Suprapubic skin (tissue), 4 donors: Measurements from ENCODE around the gene SLC12A5.

ENCODE experiments used
- EP300 ChIP-seq: sonication (generic); formaldehyde crosslinking; IDR thresholded peaks from one replicate; pipeline ENCODE4 v1.6.1; 2017; ENCODE audit warnings: antibody characterized with exemption
- POLR2A ChIP-seq, 2 donors: fragments of 450-650 bp; IDR thresholded peaks; one replicate each; pipeline ENCODE4 v1.6.1; 2017; ENCODE audit warnings: antibody characterized with exemption in 2 of 2, mild to moderate bottlenecking in 2 of 2, moderate library complexity in 2 of 2
- POLR2AphosphoS5 ChIP-seq, 3 donors: sonication (generic); formaldehyde crosslinking; IDR thresholded peaks; one replicate each; pipeline ENCODE4 v1.6.1; 2017; ENCODE audit warnings: antibody characterized with exemption in 3 of 3
- TF ChIP-seq, protein P1 (sequence below), 2 donors: fragments of 200-600 bp in 1 of 2; fragments of 450-650 bp in 1 of 2; sonication (generic) in 1 of 2; IDR thresholded peaks; one replicate each; pipeline ENCODE4 v1.5.1; 2016 to 2019; ENCODE audit warnings: antibody characterized with exemption in 2 of 2, mild to moderate bottlenecking in 1 of 2, moderate library complexity in 1 of 2

DNA sequence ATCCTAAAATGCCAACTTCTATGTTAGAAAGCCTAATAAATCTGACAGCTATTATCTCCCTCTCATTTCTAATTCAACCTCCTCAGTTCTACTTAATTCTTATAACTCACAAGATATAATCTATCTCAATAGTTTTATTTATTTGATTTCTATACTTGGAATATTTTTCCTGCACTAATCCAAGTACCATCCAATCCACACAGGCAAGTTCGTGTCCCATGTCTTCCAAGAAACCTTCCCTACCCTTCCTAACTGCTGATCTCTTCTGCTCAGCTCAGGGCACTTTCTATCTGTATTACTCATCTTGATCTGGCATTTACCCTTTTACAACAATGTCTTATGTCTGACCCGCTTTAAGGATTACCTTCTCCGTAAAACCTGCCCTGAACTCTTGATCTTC, 42.6 kb downstream of the SLC12A5 start:
- TF ChIP-seq, protein P1, sequence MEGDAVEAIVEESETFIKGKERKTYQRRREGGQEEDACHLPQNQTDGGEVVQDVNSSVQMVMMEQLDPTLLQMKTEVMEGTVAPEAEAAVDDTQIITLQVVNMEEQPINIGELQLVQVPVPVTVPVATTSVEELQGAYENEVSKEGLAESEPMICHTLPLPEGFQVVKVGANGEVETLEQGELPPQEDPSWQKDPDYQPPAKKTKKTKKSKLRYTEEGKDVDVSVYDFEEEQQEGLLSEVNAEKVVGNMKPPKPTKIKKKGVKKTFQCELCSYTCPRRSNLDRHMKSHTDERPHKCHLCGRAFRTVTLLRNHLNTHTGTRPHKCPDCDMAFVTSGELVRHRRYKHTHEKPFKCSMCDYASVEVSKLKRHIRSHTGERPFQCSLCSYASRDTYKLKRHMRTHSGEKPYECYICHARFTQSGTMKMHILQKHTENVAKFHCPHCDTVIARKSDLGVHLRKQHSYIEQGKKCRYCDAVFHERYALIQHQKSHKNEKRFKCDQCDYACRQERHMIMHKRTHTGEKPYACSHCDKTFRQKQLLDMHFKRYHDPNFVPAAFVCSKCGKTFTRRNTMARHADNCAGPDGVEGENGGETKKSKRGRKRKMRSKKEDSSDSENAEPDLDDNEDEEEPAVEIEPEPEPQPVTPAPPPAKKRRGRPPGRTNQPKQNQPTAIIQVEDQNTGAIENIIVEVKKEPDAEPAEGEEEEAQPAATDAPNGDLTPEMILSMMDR (IDR thresholded peaks at IDR 0.05) = no peak
- TF ChIP-seq EP300 (no peak), POLR2A (IDR thresholded peaks at IDR 0.05) (no peak), POLR2AphosphoS5 (IDR thresholded peaks at IDR 0.05) (no peak)
